Mesodermal cell (in vitro differentiated cells): ENCODE results near the gene ZEB2.

Experiments used
- H3K27ac ChIP-seq: 2 replicates; pipeline ENCODE4 v1.7.0; 2013; ENCODE audit warnings: mild to moderate bottlenecking, low read depth, low read length, moderate library complexity; ENCODE audit not compliant: severe bottlenecking
- H3K36me3 ChIP-seq: 2 replicates; pipeline ENCODE4 v1.7.1; 2013; ENCODE audit warnings: mild to moderate bottlenecking, low read length, moderate library complexity; ENCODE audit not compliant: control insufficient read depth, insufficient read depth
- H3K4me1 ChIP-seq: one replicate; pipeline ENCODE4 v1.7.1; 2013; ENCODE audit warnings: mild to moderate bottlenecking, low read length; ENCODE audit not compliant: insufficient read depth, control insufficient read depth, poor library complexity, severe bottlenecking
- H3K4me3 ChIP-seq: 2 replicates; pipeline ENCODE4 v1.7.0; 2013; ENCODE audit warnings: low read length, control low read depth, mild to moderate bottlenecking; ENCODE audit not compliant: insufficient read depth, poor library complexity, severe bottlenecking; ENCODE audit errors: extremely low read depth
- H3K9me3 ChIP-seq: 2 replicates; pipeline ENCODE4 v1.7.1; 2013; ENCODE audit warnings: mild to moderate bottlenecking, low read length, moderate library complexity; ENCODE audit not compliant: control insufficient read depth
- WGBS, 2 experiments: methylation state at CpG; one replicate each; pipeline ENCODE4 v1.1.5; 2013; ENCODE audit warnings: missing lambda C conversion rate in 2 of 2; ENCODE audit not compliant: insufficient coverage in 2 of 2; 5-methylcytosine and 5-hydroxymethylcytosine counted together

Gene ZEB2

GRCh38 chr2:144421606-144422510, 98.1 kb downstream of the ZEB2 start:
- 71 to 83% methylated on average over 1 of the region's 1 CpG for WGBS, 2 experiments
- peaks cover 8% of the 10 kb centered on the region for H3K4me1 ChIP-seq
- no peaks in the 10 kb centered on the region for H3K9me3 ChIP-seq
- no peak overlapping the region for H3K4me3 ChIP-seq
- peaks cover 77% of the 10 kb centered on the region for H3K36me3 ChIP-seq
- H3K27ac ChIP-seq = no peak overlapping the region

GRCh38 chr2:144419218-144419617, 100.7 kb downstream of the ZEB2 start:
- no peak overlapping the region for H3K27ac ChIP-seq
- no peaks in the 10 kb centered on the region for H3K4me1 ChIP-seq
- no peaks in the 10 kb centered on the region for H3K9me3 ChIP-seq
- H3K36me3 ChIP-seq = peaks cover 83% of the 10 kb centered on the region
- H3K4me3 ChIP-seq = no peak overlapping the region
- 100% methylated on average over 1 of the region's 3 CpGs; no CpG with 5 or more reads in 1 of the 2 experiments for WGBS, 2 experiments

- Histone ChIP-seq H3K27ac (no peak overlapping the region), H3K4me3 (no peak overlapping the region), H3K36me3 (peaks cover 73% of the 10 kb centered on the region), H3K4me1 (no peaks in the 10 kb centered on the region), H3K9me3 (no peaks in the 10 kb centered on the region)
- WGBS, 2 experiments = 91 to 96% methylated on average over 2 to 3 of the region's 4 CpGs
Observed at GRCh38 chr2:144415386-144415785, 104.5 kb downstream of the ZEB2 start.

- WGBS, 2 experiments = 88 to 94% methylated on average over 1 to 3 of the region's 5 CpGs
- H3K9me3 ChIP-seq = no peaks in the 10 kb centered on the region
- no peak overlapping the region for H3K4me3 ChIP-seq
- no peaks in the 10 kb centered on the region for H3K4me1 ChIP-seq
- H3K36me3 ChIP-seq = peaks cover 76% of the 10 kb centered on the region
- no peak overlapping the region for H3K27ac ChIP-seq
Observed at GRCh38 chr2:144414324-144414845, 105.5 kb downstream of the ZEB2 start.

- Histone ChIP-seq H3K4me3 (no peak overlapping the region), H3K27ac (no peak overlapping the region), H3K36me3 (peaks cover 81% of the 10 kb centered on the region), H3K9me3 (no peaks in the 10 kb centered on the region), H3K4me1 (no peaks in the 10 kb centered on the region)
- WGBS, 2 experiments = 100% methylated on average over 1 of the region's 2 CpGs; no CpG with 5 or more reads in 1 of the 2 experiments
Observed at GRCh38 chr2:144412709-144413108, 107.2 kb downstream of the ZEB2 start.

- Histone ChIP-seq H3K9me3 (no peaks in the 10 kb centered on the region), H3K4me3 (no peak overlapping the region), H3K4me1 (peaks cover 3% of the 10 kb centered on the region), H3K27ac (no peak overlapping the region), H3K36me3 (peaks cover 81% of the 10 kb centered on the region)
- WGBS, 2 experiments = 96 to 98% methylated on average over 4 to 5 of the region's 7 CpGs
Observed at GRCh38 chr2:144411473-144411872, 108.4 kb downstream of the ZEB2 start.

GRCh38 chr2:144409241-144409640, 110.7 kb downstream of the ZEB2 start:
- H3K9me3 ChIP-seq = no peaks in the 10 kb centered on the region
- no peak overlapping the region for H3K27ac ChIP-seq
- peaks cover 78% of the 10 kb centered on the region for H3K36me3 ChIP-seq
- H3K4me1 ChIP-seq = peaks cover 17% of the 10 kb centered on the region
- H3K4me3 ChIP-seq = no peak overlapping the region

GRCh38 chr2:144407262-144407661, 112.7 kb downstream of the ZEB2 start:
- Histone ChIP-seq H3K27ac (no peak overlapping the region), H3K9me3 (no peaks in the 10 kb centered on the region), H3K36me3 (peaks cover 76% of the 10 kb centered on the region), H3K4me1 (peaks cover 17% of the 10 kb centered on the region), H3K4me3 (no peak overlapping the region)

GRCh38 chr2:144405982-144406788, 113.7 kb downstream of the ZEB2 start:
- 89 to 95% methylated on average over 2 of the region's 5 CpGs for WGBS, 2 experiments
- H3K9me3 ChIP-seq = no peaks in the 10 kb centered on the region
- no peak overlapping the region for H3K27ac ChIP-seq
- H3K4me1 ChIP-seq = peaks cover 17% of the 10 kb centered on the region
- H3K36me3 ChIP-seq = peaks cover 77% of the 10 kb centered on the region
- H3K4me3 ChIP-seq = no peak overlapping the region

GRCh38 chr2:144405321-144405720, 114.6 kb downstream of the ZEB2 start:
- Histone ChIP-seq H3K36me3 (peaks cover 84% of the 10 kb centered on the region), H3K27ac (no peak overlapping the region), H3K4me1 (peaks cover 17% of the 10 kb centered on the region), H3K4me3 (no peak overlapping the region), H3K9me3 (no peaks in the 10 kb centered on the region)
- WGBS, 2 experiments = no CpG with 5 or more reads among the region's 2 CpGs
